Fibroblast of the aortic adventitia (primary cell): ENCODE results near the gene DUSP16. TPM values are rescaled to one million over a fixed set of nuclear protein-coding genes. Genes with fewer than 3 reads are reported as not detected.

Source experiments
- DNase-seq: peaks from one replicate; pipeline ENCODE4 v3.0.0-alpha.2; 2010; ENCODE audit warnings: low read depth
- H3K4me3 ChIP-seq: 2 replicates; pipeline ENCODE4 v1.5.1; 2011; ENCODE audit warnings: low read depth, mild to moderate bottlenecking, control low read depth, low read length, moderate library complexity
- total RNA-seq: library from RNA; depleted of rRNA; stranded (reverse); fragments of >200 nt; gene quantifications from 2 replicates; pipeline ENCODE4 v1.2.3, GENCODE V29; 2012; ENCODE audit warnings: low replicate concordance
- TF ChIP-seq, protein P1 (sequence below): IDR thresholded peaks from 2 replicates; pipeline ENCODE4 v1.5.1; 2011; ENCODE audit warnings: mild to moderate bottlenecking, low read length, control low read depth, inconsistent platforms; ENCODE audit not compliant: insufficient read depth

The DUSP16 gene
- total RNA-seq, 1 donor: 6.8 TPM

DNA sequence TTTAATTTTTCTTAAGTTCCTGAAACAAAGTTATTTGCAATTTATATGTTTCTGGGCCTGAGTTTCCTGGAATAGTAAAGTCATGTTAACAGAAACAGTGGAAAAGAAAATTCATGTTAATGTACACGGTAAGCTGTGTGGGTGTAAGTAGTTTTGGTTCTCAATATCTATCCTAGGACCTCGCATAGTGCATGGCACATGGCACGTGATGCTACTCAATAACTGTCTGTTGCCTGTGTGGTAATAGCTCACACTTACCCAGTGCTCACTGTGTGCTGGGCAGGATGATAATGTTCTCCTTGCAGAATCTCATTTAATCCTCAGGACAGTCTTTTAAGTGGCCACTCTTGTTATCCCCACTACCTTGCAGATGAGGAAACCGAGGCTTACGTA, 100.7 kb downstream of the DUSP16 start:
- no peak for DNase-seq
- no peak overlapping the region for H3K4me3 ChIP-seq
- TF ChIP-seq, protein P1, sequence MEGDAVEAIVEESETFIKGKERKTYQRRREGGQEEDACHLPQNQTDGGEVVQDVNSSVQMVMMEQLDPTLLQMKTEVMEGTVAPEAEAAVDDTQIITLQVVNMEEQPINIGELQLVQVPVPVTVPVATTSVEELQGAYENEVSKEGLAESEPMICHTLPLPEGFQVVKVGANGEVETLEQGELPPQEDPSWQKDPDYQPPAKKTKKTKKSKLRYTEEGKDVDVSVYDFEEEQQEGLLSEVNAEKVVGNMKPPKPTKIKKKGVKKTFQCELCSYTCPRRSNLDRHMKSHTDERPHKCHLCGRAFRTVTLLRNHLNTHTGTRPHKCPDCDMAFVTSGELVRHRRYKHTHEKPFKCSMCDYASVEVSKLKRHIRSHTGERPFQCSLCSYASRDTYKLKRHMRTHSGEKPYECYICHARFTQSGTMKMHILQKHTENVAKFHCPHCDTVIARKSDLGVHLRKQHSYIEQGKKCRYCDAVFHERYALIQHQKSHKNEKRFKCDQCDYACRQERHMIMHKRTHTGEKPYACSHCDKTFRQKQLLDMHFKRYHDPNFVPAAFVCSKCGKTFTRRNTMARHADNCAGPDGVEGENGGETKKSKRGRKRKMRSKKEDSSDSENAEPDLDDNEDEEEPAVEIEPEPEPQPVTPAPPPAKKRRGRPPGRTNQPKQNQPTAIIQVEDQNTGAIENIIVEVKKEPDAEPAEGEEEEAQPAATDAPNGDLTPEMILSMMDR: no peak

DNA sequence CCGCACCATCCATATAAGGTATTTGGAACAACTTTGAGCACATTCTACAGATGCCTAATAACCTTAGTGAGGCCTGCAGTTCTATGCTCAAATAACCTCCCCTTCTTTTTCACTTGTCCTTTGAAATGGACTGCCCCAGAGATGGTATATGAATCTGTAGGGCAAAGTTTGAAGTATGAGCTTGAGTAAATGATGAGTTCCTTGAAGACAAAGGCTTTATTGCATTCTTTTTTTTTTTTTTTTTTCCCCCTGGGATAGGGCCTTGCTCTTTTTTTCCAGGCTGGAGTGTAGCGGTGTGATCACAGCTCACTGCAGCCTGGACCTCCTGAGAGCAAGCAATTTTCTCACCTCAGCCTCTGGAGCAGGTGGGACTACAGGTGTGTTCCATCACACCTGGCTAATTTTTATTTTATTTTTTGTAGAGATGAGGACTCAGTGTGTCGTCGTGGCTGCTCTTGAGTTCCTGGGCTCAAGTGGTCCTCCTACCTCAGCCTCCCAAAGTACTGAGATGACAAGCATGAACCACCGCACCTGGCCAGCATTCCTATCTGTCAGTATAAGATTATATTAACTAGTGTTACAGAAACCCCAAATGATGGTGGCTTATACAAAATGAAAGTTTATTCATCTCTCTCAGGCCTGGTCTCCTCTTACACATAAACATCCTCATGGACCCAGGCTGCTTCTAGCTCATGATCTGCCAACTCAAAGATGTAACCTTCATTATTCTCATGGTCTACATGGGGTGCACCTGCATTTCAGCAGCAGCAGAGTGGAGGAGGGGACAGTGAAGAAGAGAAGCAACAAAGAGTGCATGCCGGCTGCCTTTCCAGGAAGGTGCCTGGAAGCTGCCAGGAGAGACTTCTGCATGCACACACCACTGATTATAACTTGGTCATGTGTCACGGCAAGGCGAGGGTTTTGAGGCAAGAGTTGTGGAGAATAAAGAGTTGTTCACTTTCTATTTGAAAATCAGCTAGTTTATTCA, 101.4 kb downstream of the DUSP16 start:
- TF ChIP-seq, protein P1: no peak

DNA sequence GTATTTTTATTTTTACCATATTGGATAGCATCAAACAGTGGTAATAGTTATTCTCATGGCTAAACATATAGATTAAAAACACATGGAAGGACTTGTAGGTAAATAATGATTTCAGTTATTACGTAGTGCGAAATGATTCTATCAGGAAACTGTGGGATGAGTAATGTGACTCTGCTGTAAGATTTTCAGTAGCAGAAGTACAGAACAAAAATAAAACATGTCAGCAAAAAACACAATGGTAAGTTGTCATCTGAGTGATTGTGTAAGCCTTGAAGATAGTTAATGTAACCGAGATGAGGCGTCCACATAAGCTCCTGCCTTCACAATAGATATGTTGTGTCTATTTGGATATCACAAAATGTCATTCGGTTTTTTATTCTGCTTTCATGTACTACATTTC, 106.0 kb downstream of the DUSP16 start:
- peak; percentile 23 for DNase-seq
- no peak overlapping the region for H3K4me3 ChIP-seq
- TF ChIP-seq, protein P1: no peak

More for the DNA sequence above, 101.4 kb downstream of the DUSP16 start:
- no peak for DNase-seq
- H3K4me3 ChIP-seq: no peak overlapping the region

DNA sequence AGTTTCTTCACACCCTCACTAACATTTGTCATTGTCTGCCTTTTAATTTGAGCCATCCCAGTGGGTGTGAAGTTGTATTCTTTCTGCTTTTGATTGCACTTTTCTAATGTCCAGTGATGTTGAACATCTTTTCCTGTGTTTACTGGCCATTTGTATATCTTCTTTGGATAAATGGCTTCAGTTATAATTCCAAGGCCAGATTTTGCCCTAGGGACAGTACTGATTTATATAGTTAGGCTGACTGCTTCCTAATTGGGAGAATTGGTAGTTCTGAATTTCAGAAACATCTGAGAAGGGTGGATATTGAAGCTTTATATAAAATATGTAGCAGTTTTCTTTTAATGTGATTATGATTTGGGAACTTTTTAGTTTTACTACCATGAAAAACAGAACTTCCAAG, 108.3 kb downstream of the DUSP16 start:
- no peak overlapping the region for H3K4me3 ChIP-seq
- no peak for DNase-seq
- TF ChIP-seq, protein P1: no peak

DNA sequence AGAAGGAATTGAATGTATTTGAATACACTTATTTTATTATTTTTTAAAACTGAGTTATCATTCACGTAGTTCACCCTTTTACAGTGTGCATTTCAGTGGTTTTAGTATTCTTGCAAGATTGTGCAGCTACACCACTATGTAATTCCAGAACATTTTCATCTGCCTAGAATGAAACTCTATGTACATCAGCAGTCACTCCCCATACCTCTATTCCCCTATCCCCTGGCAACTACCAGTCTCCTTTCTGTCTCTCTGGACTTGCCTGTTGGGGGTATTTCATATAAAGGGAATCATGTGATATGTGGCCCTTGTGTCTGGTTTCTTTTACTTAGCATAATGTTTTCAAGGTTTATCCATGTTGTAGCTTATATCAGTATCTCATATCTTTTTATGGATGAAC, 109.0 kb downstream of the DUSP16 start:
- DNase-seq: no peak
- H3K4me3 ChIP-seq: no peak overlapping the region
- TF ChIP-seq, protein P1: no peak

DNA sequence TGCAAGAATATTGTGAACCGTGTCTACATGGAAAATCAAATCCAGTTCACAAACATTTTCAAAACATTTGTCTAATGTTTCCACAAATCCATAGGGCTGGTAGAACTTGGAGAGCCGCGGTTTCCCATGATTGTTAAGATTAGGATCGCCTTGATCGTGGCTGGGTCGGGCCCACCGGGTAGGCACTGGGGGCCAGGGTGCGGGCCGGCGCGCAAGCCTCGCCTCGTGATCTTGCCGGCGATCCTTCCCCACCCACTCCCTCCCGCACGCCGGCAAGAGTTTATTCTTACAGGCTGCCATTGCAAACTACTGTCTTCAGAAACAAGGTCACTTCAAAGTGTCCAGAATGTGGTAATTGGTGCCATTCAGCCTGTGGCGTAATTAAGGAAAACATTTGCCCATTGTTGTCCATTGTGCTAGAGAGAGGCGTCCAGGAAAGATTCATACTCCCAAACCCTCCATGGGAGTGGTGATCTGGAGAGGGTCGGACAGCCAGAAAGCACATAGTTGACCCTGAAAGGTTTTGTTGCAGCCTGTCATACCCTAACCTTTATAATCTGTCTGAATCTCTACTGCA, 110.2 kb downstream of the DUSP16 start:
- TF ChIP-seq, protein P1: no peak
- H3K4me3 ChIP-seq: no peak overlapping the region

More for the DNA sequence above, 110.2 kb downstream of the DUSP16 start:
- DNase-seq: no peak
